DND-41 (cell line): Measurements from ENCODE around the gene TCF12.

ENCODE experiments used
- EZH2 ChIP-seq: IDR thresholded peaks from 3 replicates; pipeline ENCODE4 v1.6.1; 2012; ENCODE audit warnings: borderline replicate concordance, low read depth, mild to moderate bottlenecking, moderate library complexity, low read length, inconsistent platforms; ENCODE audit not compliant: severe bottlenecking
- TF ChIP-seq, protein P1 (sequence below): IDR thresholded peaks from 2 replicates; pipeline ENCODE4 v1.5.1; 2012; ENCODE audit warnings: borderline replicate concordance, low read length, moderate library complexity, mild to moderate bottlenecking; ENCODE audit not compliant: poor library complexity, severe bottlenecking; ENCODE audit errors: extremely low read depth

DNA sequence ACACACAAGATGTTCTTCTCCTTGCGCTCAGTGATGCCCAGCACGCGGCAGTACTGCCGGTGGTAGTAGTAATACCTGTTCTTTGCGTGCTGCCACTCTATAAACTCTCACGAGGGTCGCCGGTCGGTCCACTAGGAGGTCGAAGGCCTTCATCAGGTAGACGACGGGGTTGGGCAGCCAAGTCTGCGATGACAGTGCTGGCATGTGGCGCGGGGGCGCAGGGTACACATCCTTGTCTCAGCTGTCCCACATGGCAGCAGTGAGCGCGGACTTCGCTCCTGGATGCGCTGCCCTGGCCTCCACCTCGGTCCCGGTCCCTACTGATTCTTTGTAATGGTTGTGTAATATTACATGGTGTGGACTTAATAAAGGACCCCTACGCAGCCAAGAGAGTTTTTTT lies 407.8 kb downstream of the TCF12 start:
- TF ChIP-seq, protein P1, sequence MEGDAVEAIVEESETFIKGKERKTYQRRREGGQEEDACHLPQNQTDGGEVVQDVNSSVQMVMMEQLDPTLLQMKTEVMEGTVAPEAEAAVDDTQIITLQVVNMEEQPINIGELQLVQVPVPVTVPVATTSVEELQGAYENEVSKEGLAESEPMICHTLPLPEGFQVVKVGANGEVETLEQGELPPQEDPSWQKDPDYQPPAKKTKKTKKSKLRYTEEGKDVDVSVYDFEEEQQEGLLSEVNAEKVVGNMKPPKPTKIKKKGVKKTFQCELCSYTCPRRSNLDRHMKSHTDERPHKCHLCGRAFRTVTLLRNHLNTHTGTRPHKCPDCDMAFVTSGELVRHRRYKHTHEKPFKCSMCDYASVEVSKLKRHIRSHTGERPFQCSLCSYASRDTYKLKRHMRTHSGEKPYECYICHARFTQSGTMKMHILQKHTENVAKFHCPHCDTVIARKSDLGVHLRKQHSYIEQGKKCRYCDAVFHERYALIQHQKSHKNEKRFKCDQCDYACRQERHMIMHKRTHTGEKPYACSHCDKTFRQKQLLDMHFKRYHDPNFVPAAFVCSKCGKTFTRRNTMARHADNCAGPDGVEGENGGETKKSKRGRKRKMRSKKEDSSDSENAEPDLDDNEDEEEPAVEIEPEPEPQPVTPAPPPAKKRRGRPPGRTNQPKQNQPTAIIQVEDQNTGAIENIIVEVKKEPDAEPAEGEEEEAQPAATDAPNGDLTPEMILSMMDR, result no peak
- no peak for TF ChIP-seq EZH2
